GM06990 (cell line): ENCODE data around the gene ARHGEF35.
"Not testable (repeated sequence)": the region's sequence is repeated elsewhere in the genome, so short reads cannot be mapped to it uniquely, and the experiment has no call there.

Experiments used
- DNase-seq: peaks from one replicate; pipeline ENCODE4 v3.0.0-alpha.2; 2011; ENCODE audit not compliant: insufficient read length; ENCODE audit errors: extremely low read depth
- H3K27me3 ChIP-seq: replicated peaks from 2 replicates; pipeline ENCODE4 v1.6.0; 2011; ENCODE audit warnings: low read length; ENCODE audit not compliant: control insufficient read depth, insufficient read depth
- H3K36me3 ChIP-seq: 2 replicates; pipeline ENCODE4 v1.5.1; 2011; ENCODE audit warnings: low read length; ENCODE audit not compliant: control insufficient read depth, insufficient read depth
- H3K4me3 ChIP-seq: replicated peaks from 2 replicates; pipeline ENCODE4 v1.5.1; 2011; ENCODE audit warnings: low read depth, mild to moderate bottlenecking, control low read depth, low read length

Gene ARHGEF35

GRCh38 chr7:144195212-144195872, at the start of gene ARHGEF35:
TSS of gene ARHGEF35 (minus strand) at chr7:144195833. CDS start at chr7:144188383, 7,450 bp downstream.
- H3K27me3 ChIP-seq, H3K4me3 ChIP-seq, H3K36me3 ChIP-seq, DNase-seq: not testable (repeated sequence)

GRCh38 chr7:144245372-144245771, 49.7 kb upstream of the ARHGEF35 start:
- not testable (repeated sequence) for H3K27me3 ChIP-seq, H3K36me3 ChIP-seq, DNase-seq, H3K4me3 ChIP-seq

DNA sequence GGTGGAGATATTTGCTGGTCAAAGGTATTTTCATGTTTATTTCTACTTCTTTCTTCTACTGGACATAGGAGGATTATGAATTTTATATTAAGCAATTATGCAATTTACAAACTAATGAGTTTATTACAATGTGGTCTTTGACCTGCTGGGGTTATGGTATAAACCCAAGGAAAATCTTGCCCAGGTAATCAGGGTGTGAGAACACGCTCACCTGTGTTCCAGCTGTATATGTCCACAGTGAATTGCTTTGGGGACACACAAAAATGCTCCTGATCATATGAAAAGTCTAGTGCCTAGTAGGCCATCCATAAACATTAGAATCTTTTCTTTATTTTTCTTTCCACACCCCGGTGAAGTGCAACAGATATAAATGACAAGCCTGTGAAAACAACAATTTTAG, 43.7 kb upstream of the ARHGEF35 start, which contains the start of gene OR2A42:
Gene OR2A42 (minus strand): TSS at position 241 of the 400 bp plus-strand sequence. CDS start 6,762 bp downstream, outside the sequence.
- DNase-seq, H3K4me3 ChIP-seq, H3K36me3 ChIP-seq, H3K27me3 ChIP-seq: not testable (repeated sequence)

DNA sequence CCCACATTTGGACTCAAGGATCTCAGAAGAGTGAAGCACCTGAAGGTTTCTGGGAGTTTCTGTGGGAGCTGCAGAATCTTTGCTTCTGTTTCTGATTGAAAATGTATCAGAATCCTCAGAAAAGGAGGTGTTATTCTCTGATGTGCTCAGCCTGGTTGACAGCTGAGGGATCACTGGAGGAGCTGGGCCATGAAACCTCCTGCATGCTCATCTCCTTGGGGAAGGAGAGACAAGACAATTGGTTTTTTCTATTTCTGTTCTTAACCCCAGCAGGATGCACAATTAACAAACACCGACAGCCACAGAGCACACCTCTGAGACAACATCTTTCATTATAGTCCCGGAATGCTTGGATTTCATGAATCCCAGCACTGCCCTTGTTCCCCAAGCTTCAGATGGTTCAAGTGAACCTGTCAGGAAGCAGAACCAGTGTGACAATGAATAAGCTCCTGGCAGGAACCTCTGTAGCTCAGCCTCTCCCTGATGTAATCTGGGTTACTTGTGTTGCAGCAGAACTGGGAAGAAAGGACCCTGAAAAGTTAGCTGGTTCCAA, 43.0 kb upstream of the ARHGEF35 start:
- not testable (repeated sequence) for H3K27me3 ChIP-seq, H3K4me3 ChIP-seq, H3K36me3 ChIP-seq, DNase-seq

GRCh38 chr7:144233039-144233438, 37.4 kb upstream of the ARHGEF35 start:
- DNase-seq, H3K4me3 ChIP-seq, H3K27me3 ChIP-seq: not testable (repeated sequence)

GRCh38 chr7:144231027-144231426, 35.4 kb upstream of the ARHGEF35 start:
- H3K4me3 ChIP-seq, H3K27me3 ChIP-seq, DNase-seq, H3K36me3 ChIP-seq: not testable (repeated sequence)

More at GRCh38 chr7:144233039-144233438, 37.4 kb upstream of the ARHGEF35 start:
- not testable (repeated sequence) for H3K36me3 ChIP-seq

DNA sequence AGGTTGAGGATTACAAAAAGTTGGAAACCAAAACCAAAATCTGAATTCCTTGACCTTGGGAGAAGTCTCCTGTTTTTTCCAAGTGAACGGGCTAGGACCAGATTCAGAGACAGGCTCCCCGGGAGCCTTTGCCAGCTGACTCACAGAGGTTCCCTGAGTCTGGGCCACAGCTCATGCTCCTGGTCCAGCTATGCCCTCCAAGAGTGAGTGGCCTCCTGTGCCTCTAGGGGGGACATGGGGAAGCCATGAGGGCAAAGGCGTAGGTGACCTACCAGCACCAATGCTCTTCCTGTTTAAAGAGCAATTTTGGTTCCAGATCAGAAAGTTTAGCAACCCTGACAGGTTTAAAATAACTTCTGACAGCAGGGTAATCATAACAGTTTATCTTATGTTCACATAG, 33.2 kb upstream of the ARHGEF35 start:
- not testable (repeated sequence) for H3K27me3 ChIP-seq, DNase-seq, H3K4me3 ChIP-seq, H3K36me3 ChIP-seq

- not testable (repeated sequence) for H3K36me3 ChIP-seq, H3K27me3 ChIP-seq, H3K4me3 ChIP-seq, DNase-seq
These were observed 31.2 kb upstream of the ARHGEF35 start for GRCh38 chr7:144226866-144227265.

GRCh38 chr7:144223675-144224074, 28.0 kb upstream of the ARHGEF35 start:
- DNase-seq, H3K4me3 ChIP-seq, H3K36me3 ChIP-seq: not testable (repeated sequence)

DNA sequence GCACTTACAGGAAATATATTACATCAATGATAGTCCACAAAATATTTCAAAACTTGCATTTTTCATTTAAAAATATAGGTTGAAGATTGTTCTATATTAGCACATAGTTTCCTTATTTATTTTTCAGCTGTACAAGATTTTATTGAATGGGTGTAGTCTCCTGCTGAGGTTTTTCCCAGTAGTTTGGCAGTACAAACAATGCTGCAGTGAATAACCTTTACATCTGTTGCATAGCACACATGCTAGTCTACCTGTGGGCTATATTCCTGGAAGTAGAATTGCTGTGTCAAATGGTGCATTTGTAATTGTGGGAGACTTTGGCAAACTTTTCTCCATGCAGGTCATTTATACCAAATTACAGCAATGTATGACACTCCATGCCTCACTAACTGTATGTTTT, 24.9 kb upstream of the ARHGEF35 start:
- H3K4me3 ChIP-seq, H3K36me3 ChIP-seq, DNase-seq, H3K27me3 ChIP-seq: not testable (repeated sequence)

More at GRCh38 chr7:144223675-144224074, 28.0 kb upstream of the ARHGEF35 start:
- not testable (repeated sequence) for H3K27me3 ChIP-seq

DNA sequence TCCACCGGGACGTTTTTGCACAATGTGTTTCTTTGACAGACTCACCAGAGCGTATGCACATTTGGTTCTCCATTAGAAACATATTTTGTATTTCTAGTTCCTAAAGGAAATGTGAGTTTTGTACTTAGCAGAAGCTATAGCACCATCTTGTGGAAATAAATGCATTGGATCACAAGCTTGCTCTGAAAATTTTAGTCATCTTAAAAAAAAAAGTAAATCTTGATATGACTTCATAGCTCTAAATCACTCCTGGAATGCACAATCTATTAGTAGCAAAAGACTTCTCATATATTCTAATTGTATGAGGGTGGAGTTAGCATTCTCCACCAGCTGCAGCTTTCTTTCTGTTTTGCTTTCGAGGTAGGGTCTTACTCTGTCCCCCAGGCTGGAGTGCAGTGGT, 23.5 kb upstream of the ARHGEF35 start:
- H3K4me3 ChIP-seq, H3K36me3 ChIP-seq, H3K27me3 ChIP-seq, DNase-seq: not testable (repeated sequence)

DNA sequence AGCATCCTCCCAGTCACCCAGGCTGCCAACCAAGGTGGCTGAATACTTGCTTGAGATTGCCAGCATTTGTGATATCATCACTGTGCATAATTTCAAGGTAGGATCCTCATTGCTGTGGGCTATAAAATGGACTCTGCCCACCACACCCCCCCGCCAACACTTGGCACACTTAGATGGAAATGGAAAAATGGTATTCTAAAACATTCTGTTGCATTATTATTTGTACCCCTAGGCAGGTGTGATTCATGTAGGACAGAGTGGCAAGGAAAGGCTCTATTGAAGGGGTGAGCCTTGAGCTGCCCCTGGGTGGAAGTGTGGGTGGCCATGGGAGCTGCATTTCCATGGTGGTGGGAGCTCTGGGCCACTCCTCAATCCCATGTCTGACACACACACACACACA, 22.9 kb upstream of the ARHGEF35 start:
- H3K27me3 ChIP-seq, DNase-seq, H3K4me3 ChIP-seq, H3K36me3 ChIP-seq: not testable (repeated sequence)

DNA sequence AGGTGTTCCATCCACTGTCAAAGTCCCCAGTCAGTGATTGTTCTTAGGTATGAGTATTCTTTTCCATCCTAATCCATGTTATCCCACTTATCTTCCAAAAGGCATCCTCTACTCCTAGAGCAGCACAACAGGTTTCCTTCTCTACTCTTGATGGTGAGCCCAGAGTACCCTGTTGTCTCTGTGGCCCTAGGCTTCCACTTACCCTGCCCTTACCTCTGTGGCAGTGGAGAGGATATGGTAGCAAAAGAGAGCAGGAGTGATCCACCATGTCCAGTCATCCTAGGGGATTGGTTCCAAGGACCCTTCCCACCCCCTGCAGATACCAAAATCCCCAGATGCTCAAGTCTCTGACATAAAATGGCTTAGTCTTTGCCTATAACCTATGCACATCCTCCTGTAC, 21.6 kb upstream of the ARHGEF35 start:
- H3K4me3 ChIP-seq, H3K36me3 ChIP-seq, DNase-seq, H3K27me3 ChIP-seq: not testable (repeated sequence)

DNA sequence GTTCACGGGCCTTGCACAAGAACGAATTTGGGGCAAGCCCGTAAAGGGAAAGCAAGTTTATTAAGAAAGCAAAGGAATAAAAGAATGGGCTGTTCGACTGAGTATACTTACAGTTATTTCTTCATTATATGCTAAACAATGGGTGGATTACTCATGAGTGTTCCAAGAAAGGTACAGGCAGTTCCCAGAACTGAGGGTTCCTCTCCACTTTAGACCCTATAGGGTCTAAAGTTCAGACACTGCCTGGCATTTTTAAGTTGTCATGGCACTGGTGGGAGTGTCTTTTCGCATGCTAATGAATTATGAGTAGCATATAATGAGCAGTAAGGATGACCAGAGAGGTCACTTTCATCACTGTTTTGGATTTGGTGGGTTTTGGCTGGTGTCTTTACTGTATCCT, 9.7 kb upstream of the ARHGEF35 start:
- H3K4me3 ChIP-seq, DNase-seq, H3K36me3 ChIP-seq, H3K27me3 ChIP-seq: not testable (repeated sequence)

GRCh38 chr7:144203086-144203485, 7.5 kb upstream of the ARHGEF35 start:
- DNase-seq, H3K27me3 ChIP-seq, H3K4me3 ChIP-seq, H3K36me3 ChIP-seq: not testable (repeated sequence)
